GM12873 (cell line): ENCODE data around the gene USH1G.

Experiments
- CTCF ChIP-seq: IDR thresholded peaks from 2 replicates; pipeline ENCODE4 v1.5.1; 2012; ENCODE audit warnings: low read depth, mild to moderate bottlenecking, moderate library complexity, low read length, control low read depth; ENCODE audit not compliant: insufficient read depth; ENCODE audit errors: missing control alignments

Gene USH1G

GRCh38 chr17:74918906-74919305, 4.1 kb downstream of the USH1G start:
- no peak for TF ChIP-seq CTCF

- TF ChIP-seq CTCF, result no peak
Observed at GRCh38 chr17:74917430-74917829, 5.6 kb downstream of the USH1G start.

- TF ChIP-seq CTCF, result no peak
Observed at GRCh38 chr17:74916851-74917199, 6.2 kb downstream of the USH1G start.

GRCh38 chr17:74916136-74916850, 6.8 kb downstream of the USH1G start:
- no peak for TF ChIP-seq CTCF

- TF ChIP-seq CTCF, result no peak
Observed at GRCh38 chr17:74907012-74907411, 16.0 kb downstream of the USH1G start.

- no peak for TF ChIP-seq CTCF
Observed at GRCh38 chr17:74904687-74905409, 18.2 kb downstream of the USH1G start.

GRCh38 chr17:74903671-74904070, 19.4 kb downstream of the USH1G start:
- no peak for TF ChIP-seq CTCF
